ENCODE data around the gene CENPE.

The CENPE gene

GRCh38 chr4:103075894-103076746, 122.0 kb downstream of the CENPE start:
- DNase-seq (ENCODE audit: low read depth, low spot score), result no peak

- DNase-seq (ENCODE audit: low read depth, low spot score), result no peak
Measured at GRCh38 chr4:103075435-103075893, 122.7 kb downstream of the CENPE start.

GRCh38 chr4:103074744-103075434, 123.3 kb downstream of the CENPE start:
- DNase-seq (ENCODE audit: low read depth, low spot score), result no peak

- no peak for DNase-seq (ENCODE audit: low read depth, low spot score)
Measured at GRCh38 chr4:103073792-103074438, 124.2 kb downstream of the CENPE start.

DNA sequence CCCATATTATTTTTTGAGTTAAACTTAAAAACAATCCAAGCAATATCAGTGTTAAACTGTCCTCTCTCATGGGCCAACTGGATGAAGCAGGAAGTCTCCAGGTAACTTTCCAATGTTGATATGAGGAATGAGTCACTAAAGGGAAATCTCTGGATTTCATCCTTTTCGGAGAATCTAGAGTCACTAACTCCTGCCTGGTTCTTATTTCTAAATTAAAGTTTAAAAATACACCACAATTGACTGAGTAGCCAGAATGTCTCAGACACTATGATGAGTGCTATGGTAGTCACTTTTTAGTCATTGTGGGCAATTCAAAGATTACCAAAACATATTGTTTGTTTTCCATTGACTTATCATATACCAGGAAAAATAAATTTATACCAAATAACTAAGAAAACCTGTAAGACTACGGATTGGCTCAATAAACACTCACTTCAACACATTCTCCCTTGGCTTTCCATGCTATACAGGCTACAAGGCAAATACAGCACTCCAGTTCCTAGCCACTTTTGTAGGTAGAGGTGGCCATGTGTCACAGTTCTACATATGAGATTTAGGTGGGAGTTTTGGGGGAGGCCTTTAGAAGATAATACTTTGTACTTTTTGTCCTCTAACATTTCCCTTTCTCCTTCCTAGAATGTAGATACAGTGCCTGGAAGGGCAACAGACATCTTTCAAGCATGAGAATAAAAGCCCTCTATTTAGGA, 130.1 kb downstream of the CENPE start:
- no peak for DNase-seq (ENCODE audit: low read depth, low spot score)

DNA sequence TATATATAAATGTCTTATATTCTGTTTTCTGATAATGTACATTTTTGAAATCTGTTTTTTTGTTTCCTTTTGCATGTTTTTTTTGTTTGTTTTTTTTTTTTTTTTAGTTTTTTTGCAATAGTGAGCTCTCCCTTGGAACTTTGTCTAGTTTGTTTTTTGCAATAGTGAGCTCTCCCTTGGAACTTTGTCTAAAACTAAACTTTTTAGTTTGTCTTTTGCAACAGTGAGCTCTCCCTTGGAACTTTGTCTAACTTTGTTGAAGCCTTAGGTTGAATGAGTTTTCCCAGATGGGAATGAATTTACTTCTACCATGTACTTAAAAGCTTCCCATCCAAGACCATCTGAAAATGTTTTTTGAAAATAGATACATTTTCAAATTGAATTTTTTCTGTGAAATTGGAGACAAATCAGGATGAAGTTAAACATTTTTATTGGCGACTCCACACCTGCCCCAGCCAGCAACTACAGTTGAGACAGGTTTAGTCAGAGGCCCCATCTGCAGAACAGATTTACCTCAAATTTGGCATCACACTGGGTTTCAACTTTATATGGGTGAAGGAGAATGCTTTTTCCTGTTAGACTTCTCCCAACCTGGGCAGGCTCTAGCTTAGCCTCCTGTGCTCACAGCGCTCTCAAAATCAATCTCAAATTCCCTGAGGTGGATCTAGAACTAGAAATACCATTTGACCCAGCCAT, 137.5 kb downstream of the CENPE start:
- DNase-seq (ENCODE audit: low read depth, low spot score), result no peak
